Measurements from ENCODE around the gene POSTN. TPM values are rescaled to one million over a fixed set of nuclear protein-coding genes. Genes with fewer than 3 reads are reported as not detected.

POSTN gene
- total RNA-seq, 1 experiment from 2014 or later, result not detected

DNA sequence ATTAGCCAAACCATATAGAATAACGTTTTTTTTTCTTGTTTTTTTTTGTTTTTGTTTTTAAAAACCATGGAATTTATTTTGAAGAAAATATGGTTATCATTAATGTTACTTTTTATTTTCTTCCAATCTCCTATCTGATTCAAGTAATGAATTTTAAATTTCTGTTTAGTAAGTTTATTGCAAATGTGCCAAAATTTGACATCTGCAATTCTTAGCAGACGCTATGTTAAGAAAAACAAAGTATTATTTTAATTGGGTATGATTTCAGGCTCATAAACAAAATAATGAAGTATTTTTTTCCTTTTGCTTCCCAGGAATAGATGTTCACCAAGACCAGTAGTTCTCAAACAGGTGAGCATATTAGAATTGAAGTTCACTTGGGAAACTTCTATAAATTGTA, 63.1 kb downstream of the POSTN start:
- in situ Hi-C loops (cut with HindIII; ENCODE audit: low pct_unique_long_range_greater_than_20kb, low sequenced_read_pairs), result no loop called here
- DNase-seq (ENCODE audit: low read depth, low spot score), result no peak

DNA sequence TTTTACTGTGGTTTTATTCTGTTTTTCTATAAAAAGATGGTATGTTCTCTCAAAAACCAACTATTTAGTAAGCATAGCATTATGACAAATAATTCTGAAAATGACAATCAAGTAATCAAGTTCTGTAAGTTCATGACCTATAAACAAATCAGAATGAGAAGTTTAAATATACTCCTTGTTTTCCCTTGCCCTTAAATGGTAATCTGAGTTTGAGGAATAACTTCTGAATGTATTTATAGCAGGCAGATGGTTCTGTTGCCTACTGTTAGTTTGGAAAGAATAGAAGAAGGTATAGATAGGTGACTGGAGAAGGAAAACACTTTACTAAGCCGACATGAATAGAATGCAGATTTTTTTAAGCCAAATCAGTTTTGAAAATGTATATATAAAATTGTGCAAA, 63.9 kb downstream of the POSTN start:
- in situ Hi-C loops (cut with HindIII; ENCODE audit: low pct_unique_long_range_greater_than_20kb, low sequenced_read_pairs), result no loop called here

DNA sequence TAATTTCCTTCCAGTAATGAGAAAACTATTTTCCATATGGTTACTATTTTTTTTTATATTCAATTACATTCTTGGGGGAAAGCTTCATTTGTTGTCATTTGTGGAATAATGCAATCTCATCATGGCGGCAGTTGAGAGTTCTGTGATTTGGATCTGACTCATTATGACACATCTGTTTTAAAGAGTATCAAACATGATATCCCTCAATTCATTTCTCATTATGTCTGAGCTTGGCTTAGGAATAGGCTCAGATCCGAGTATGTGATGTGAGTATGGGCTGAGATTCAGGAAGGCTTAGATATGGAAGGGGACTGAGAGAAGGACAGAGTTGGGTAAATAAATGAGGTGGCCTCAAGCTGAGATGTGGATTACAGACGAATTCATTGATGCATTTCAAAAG, 64.4 kb downstream of the POSTN start:
- no peak for DNase-seq (ENCODE audit: low read depth, low spot score)
- in situ Hi-C loops (cut with HindIII; ENCODE audit: low pct_unique_long_range_greater_than_20kb, low sequenced_read_pairs), result no loop called here

More for the DNA sequence above, 63.9 kb downstream of the POSTN start:
- no peak for DNase-seq (ENCODE audit: low read depth, low spot score)

DNA sequence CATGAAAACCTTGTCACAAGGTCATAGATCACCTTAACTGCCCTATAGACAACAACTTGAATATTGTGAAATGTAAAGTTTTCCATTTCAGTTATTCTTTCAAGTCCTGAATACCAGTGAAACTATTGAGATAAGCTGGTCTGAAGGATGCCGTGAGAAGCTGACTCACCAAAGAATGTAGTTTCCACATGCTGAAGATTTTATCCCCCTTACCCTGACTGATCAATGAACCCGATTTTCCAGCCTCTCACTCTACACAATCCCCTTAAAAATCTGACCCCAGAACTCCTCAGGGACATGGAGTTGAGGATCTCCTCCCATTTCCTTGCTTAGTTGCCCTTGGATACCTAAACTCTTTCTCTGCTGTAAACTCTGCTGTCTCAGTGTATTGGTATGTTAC, 67.5 kb downstream of the POSTN start:
- no peak for DNase-seq (ENCODE audit: low read depth, low spot score)
- in situ Hi-C loops (cut with HindIII; ENCODE audit: low pct_unique_long_range_greater_than_20kb, low sequenced_read_pairs), result no loop called here

DNA sequence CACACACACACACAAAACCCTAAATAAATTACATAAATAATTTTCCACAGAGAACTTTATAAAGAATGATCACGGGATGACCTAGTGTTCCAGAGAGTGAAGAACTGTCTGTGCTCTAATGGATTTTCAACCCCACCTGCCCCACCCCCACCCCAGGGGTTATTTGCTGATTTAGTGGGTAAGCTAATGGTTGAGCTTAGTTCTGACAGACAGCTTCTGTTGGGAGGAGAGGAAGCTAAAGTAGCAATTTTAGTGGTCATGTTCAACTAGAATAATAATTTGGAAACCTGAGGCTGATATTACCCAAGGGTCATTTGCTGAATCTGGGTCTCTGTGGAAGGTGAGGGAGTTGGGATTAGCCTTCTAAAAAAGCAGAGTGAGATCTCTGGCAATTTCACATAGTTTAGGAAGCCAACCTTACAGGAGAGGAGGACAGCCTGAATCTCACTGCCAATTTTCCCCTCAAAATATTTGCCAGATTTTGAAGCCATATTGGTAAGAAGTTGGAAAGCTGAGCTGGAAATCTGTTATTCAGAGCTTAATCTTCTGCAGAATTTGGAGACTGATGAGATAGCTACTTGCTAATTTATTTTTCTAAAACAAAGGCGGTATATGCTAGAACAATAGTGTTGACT, 68.7 kb downstream of the POSTN start:
- no peak for DNase-seq (ENCODE audit: low read depth, low spot score)
- in situ Hi-C loops (cut with HindIII; ENCODE audit: low pct_unique_long_range_greater_than_20kb, low sequenced_read_pairs), result no loop called here

DNA sequence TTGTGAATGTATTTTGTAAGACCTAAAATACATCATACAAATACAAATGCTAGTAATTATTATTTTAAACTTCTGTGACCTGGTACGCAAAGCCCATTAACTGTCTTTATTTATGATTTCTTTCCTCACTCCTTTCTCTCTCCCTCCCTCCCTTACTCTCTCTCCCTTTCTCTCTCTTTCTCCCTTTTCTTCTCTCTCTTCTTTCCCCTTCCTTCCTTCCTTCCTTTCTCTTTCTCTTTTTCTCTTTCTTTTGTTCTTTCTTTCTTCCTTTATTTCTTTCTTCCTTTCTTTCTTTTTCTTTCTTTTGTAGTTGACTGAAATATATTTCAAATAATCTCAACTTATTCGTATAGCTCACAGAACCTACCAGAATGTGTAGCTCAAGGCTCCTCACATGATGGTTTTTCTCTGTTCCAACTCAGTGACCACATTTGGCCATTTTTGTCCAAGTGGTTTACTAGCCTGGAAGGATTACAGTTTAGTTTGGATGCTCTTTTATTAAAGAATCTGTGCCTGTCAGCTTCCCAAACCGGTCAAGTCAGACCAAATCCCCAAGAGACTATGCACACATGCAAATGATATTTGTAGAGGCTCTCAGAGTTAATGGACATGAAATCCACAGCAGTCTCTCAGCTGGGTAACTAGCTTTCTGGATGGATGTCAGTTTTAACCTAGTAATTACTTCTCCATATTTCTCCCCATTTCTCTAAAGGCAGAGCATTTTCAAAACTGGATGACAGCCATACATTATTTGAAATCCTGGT, 71.7 kb downstream of the POSTN start:
- no peak for DNase-seq (ENCODE audit: low read depth, low spot score)
- in situ Hi-C loops (cut with HindIII; ENCODE audit: low pct_unique_long_range_greater_than_20kb, low sequenced_read_pairs), result no loop called here

DNA sequence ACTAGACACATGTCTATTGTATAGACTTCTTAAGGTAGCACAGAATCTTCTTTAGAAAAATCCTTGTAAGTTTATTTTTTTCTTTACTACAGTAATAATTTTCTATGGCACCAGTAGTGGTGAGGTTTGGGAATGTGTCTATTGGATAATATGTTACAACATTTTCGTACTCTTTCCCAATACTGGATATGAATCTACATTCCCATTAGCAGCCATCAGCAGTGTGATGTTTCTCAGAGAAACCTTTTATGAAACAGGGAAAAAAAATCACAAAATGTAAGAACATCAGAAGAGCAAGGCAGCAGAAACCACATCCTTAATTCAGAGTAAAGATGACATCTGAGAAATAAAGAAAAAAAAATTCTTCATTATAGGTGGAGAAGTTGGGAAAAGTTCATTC, 83.3 kb downstream of the POSTN start:
- in situ Hi-C loops (cut with HindIII; ENCODE audit: low pct_unique_long_range_greater_than_20kb, low sequenced_read_pairs), result no loop called here
- no peak for DNase-seq (ENCODE audit: low read depth, low spot score)
